Measurements from ENCODE around the gene CNIH3. TPM values are rescaled to one million over a fixed set of nuclear protein-coding genes. Genes with fewer than 3 reads are reported as not detected.

Gene CNIH3
- total RNA-seq, 2 experiments from 2014 or later: 1.8 to 2.5 TPM

DNA sequence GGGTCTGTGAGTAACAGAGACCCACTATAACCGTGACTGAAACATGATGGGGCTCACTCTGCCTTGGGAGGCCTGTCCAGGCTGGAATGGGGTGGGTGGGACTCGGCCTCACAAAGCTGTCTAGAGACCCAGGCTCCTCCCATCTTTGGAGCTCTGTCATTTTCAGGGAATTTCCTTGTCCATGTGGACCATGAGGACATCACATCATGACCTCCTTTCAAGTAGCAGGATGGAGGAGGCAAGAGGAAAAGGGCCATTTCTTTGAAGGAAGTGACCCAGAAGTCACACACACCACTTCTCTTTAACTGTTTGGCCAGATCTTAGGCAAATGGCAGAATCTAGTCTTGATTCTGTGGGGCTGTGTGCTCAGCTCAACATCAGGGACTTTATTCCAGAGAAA lies 79.9 kb downstream of the CNIH3 start:
- Histone ChIP-seq H3K27ac (ENCODE audit: low read depth in 1 of 2, low read length in 2 of 2) (no peak overlapping the region), H3K27me3 (ENCODE audit: control insufficient read depth in 1 of 2, insufficient read depth in 2 of 2, low read length in 2 of 2) (no peaks in the 10 kb centered on the region), H3K9me3 (ENCODE audit: control insufficient read depth in 1 of 2, insufficient read depth in 1 of 2, low read length in 2 of 2) (peaks cover 0 to 3% of the 10 kb centered on the region in 2 experiments), H3K36me3 (ENCODE audit: insufficient read depth, low read length) (no peaks in the 10 kb centered on the region), H3K4me1 (ENCODE audit: insufficient read depth, low read length) (no peaks in the 10 kb centered on the region), H3K4me3 (ENCODE audit: low read length) (no peak overlapping the region)
- Mint-ChIP-seq H3K36me3 (ENCODE audit: low read depth) (no peaks in the 10 kb centered on the region), H3K27ac (no peak overlapping the region), H3K4me3 (no peak overlapping the region), H3K27me3 (peaks cover 6% of the 10 kb centered on the region), H3K9me3 (no peaks in the 10 kb centered on the region), H3K4me1 (ENCODE audit: low read depth) (no peaks in the 10 kb centered on the region)
- intact Hi-C loops (cut with DNase I, micrococcal nuclease): no loop called here
- ChIA-PET POLR2A (no interaction called here), CTCF (no interaction called here)
- TF ChIP-seq, protein P1, sequence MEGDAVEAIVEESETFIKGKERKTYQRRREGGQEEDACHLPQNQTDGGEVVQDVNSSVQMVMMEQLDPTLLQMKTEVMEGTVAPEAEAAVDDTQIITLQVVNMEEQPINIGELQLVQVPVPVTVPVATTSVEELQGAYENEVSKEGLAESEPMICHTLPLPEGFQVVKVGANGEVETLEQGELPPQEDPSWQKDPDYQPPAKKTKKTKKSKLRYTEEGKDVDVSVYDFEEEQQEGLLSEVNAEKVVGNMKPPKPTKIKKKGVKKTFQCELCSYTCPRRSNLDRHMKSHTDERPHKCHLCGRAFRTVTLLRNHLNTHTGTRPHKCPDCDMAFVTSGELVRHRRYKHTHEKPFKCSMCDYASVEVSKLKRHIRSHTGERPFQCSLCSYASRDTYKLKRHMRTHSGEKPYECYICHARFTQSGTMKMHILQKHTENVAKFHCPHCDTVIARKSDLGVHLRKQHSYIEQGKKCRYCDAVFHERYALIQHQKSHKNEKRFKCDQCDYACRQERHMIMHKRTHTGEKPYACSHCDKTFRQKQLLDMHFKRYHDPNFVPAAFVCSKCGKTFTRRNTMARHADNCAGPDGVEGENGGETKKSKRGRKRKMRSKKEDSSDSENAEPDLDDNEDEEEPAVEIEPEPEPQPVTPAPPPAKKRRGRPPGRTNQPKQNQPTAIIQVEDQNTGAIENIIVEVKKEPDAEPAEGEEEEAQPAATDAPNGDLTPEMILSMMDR (IDR thresholded peaks at IDR 0.05): no peak
- ATAC-seq (ENCODE audit: poor library complexity) (no peak), DNase-seq (no peak)

DNA sequence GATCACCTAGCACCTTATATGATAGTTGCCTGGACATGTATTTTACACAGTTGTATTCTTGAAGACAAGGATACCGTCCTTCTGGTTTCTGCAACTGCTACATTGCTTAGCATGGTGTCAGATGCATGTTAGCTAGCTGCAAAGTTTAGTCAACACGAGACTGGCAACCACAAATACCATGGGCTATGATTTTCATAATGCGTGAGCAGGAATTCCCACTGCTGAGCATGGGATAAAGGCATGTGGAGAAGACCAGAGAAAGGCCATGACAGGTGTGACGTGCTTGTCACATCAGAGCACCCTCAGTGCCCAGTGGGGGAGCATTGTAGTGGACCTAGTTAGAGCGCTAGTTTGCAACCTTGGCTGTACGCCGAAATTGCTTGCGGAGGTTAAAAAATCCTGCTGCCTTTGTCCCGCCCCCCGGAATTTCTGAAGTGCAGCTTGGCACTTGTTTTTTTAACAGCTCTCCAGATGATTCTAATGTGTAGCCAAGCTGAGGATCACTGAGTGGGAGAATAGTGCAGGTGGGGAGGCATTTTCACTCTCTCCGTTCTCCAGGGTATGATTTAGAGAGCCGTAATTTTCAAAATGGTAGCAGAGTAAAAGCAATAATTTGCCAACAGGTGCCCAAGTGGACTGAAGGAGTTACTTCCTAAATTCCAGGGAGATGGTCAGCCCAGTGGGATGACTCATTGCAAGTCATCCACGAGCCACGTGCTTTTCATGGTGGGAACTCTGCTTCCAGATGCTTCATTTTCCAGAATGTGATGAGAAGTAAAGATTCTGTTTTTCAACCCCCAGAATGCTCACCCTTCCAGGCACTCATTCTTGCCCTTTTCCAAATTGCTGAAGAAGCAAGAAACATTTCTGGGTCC lies 81.0 kb downstream of the CNIH3 start:
- H3K4me1 ChIP-seq (ENCODE audit: insufficient read depth, low read length): no peaks in the 10 kb centered on the region
- no peaks in the 10 kb centered on the region for H3K4me1 Mint-ChIP-seq (ENCODE audit: low read depth)
- DNase-seq (no peak), ATAC-seq (ENCODE audit: poor library complexity) (no peak)
- ChIA-PET POLR2A (no interaction called here), CTCF (no interaction called here)
- TF ChIP-seq, protein P1 (IDR thresholded peaks at IDR 0.05): no peak
- H3K9me3 ChIP-seq (ENCODE audit: control insufficient read depth in 1 of 2, insufficient read depth in 1 of 2, low read length in 2 of 2): peaks cover 0 to 4% of the 10 kb centered on the region in 2 experiments
- H3K27ac ChIP-seq (ENCODE audit: low read depth in 1 of 2, low read length in 2 of 2): no peak overlapping the region
- no peaks in the 10 kb centered on the region for H3K27me3 ChIP-seq (ENCODE audit: control insufficient read depth in 1 of 2, insufficient read depth in 2 of 2, low read length in 2 of 2)
- H3K27ac Mint-ChIP-seq: no peak overlapping the region
- H3K27me3 Mint-ChIP-seq: no peaks in the 10 kb centered on the region
- H3K36me3 ChIP-seq (ENCODE audit: insufficient read depth, low read length): no peaks in the 10 kb centered on the region
- no peak overlapping the region for H3K4me3 Mint-ChIP-seq
- H3K4me3 ChIP-seq (ENCODE audit: low read length): no peak overlapping the region
- no peaks in the 10 kb centered on the region for H3K9me3 Mint-ChIP-seq
- intact Hi-C loops (cut with DNase I, micrococcal nuclease): no loop called here
- no peaks in the 10 kb centered on the region for H3K36me3 Mint-ChIP-seq (ENCODE audit: low read depth)

DNA sequence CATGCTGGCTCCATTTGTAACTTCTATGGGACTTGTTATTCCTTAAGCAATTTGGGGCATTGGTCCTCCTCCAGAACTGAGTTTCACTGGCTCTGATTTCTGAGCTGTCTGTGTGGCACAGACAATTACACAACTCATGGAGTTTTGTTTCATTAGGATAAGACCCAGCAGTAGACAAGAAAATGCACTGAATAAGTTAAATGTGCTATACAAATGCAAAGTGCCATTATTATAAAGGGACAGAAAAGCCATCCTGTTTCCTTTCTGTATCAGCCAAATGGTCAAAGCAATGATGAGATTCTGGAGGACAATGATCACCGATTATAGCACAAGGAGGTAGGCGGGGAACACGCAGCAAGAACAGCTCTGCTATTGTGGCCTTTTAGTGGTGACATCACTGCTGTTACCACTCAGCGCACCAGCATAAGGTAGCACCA lies 81.9 kb downstream of the CNIH3 start:
- H3K36me3 ChIP-seq (ENCODE audit: insufficient read depth, low read length): no peaks in the 10 kb centered on the region
- POLR2A ChIA-PET: no interaction called here

More for the DNA sequence above, 81.9 kb downstream of the CNIH3 start:
- Mint-ChIP-seq H3K27me3 (no peaks in the 10 kb centered on the region), H3K4me3 (no peak overlapping the region), H3K9me3 (no peaks in the 10 kb centered on the region), H3K36me3 (ENCODE audit: low read depth) (no peaks in the 10 kb centered on the region), H3K27ac (no peak overlapping the region), H3K4me1 (ENCODE audit: low read depth) (no peaks in the 10 kb centered on the region)
- H3K27ac ChIP-seq (ENCODE audit: low read depth in 1 of 2, low read length in 2 of 2): no peak overlapping the region
- intact Hi-C loops (cut with DNase I, micrococcal nuclease): no loop called here
- ATAC-seq (ENCODE audit: poor library complexity): no peak
- H3K9me3 ChIP-seq (ENCODE audit: control insufficient read depth in 1 of 2, insufficient read depth in 1 of 2, low read length in 2 of 2): peaks cover 0 to 4% of the 10 kb centered on the region in 2 experiments
- DNase-seq: no peak
- CTCF ChIA-PET: no interaction called here
- no peak overlapping the region for H3K4me3 ChIP-seq (ENCODE audit: low read length)
- TF ChIP-seq, protein P1 (IDR thresholded peaks at IDR 0.05): no peak
- H3K4me1 ChIP-seq (ENCODE audit: insufficient read depth, low read length): no peaks in the 10 kb centered on the region
- H3K27me3 ChIP-seq (ENCODE audit: control insufficient read depth in 1 of 2, insufficient read depth in 2 of 2, low read length in 2 of 2): no peaks in the 10 kb centered on the region
